ENCODE measurements around the gene EEF2K. TPM values are rescaled to one million over a fixed set of nuclear protein-coding genes. Genes with fewer than 3 reads are reported as not detected.
"Not testable (repeated sequence)": the region's sequence is repeated elsewhere in the genome, so short reads cannot be mapped to it uniquely, and the experiment has no call there.

Gene EEF2K
- total RNA-seq, 2 experiments from 2014 or later, result 25.7 to 26.1 TPM

DNA sequence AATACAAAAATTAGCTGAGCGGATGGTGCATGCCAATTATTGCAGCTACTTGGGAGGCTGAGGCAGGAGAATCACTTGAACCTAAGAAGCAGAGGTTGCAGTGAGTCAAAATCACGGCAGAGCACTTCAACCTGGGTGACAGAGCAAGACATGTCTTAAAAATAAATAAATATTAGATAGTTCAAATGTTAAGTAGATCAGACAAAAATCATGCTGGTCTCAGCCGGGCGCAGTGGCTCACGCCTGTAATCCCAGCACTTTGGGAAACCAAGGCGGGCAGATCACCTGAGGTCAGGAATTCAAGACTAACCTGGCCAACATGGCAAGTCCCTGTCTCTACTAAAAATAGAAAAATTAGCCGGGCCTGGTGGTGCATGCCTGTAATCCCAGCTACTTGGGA lies 95.3 kb downstream of the EEF2K start:
- Mint-ChIP-seq H3K4me1 (peaks cover 30% of the 10 kb centered on the region), H3K36me3 (peaks cover 17% of the 10 kb centered on the region)
- H3K27me3 Mint-ChIP-seq; H3K4me3 Mint-ChIP-seq; H3K9me3 Mint-ChIP-seq; DNase-seq; H3K27ac Mint-ChIP-seq; POLR2A ChIA-PET; ATAC-seq (ENCODE audit: low read depth): not testable (repeated sequence)

DNA sequence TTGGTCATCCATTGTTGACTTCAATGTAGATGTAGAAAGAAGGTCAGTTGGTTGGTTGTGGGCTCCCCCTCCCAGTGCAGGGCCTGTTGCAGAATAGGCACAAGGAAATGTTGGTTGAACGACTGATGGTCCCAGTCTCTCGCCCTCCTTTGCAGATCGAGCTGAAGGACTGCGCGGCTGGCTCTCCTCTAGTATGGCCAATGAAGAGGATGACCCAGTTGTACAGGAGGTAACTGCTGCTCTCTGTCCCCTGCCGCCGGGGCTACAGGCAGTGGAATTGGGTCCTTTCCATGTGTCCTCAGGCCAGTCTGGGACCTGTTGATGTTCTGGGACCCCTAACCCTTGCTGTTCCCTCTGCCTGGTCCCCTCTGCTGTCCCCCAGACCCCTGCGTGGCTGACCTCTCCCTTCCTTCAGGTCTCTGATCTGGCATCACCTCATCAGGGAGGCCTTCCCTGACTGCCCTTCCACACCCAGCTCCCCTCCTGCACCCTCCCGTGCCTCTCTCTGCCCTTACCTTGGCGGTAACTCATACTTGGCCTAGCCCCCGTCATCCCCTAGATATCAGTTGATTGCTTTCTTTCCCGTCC lies 96.8 kb downstream of the EEF2K start:
- no peak for ATAC-seq (ENCODE audit: low read depth)
- H3K4me1 Mint-ChIP-seq, result peaks cover 30% of the 10 kb centered on the region

DNA sequence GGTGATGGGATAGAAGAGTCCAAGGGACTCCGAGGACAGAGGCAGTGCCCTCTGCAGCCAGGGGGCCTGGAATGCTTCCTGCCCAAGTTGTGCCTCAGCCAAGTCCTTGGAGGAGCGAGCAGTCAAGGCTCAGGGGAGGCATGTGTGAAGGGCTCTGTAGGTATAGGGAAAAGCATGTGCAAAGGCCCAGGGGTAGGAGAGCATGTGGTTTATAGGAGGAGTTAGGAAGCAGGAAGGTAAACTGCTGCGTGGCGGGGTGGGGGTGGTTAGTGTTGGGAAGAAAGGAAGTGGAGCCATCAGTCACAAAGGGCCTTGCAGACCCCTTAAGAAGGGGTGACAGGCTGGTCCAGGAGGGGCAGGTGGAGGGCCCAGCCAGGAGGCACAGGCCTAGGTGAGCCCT lies 98.3 kb downstream of the EEF2K start:
- POLR2A ChIA-PET, result no interaction called here
- Mint-ChIP-seq H3K27ac (peak overlapping the region; percentile 65), H3K36me3 (peaks cover 14% of the 10 kb centered on the region), H3K4me3 (no peak overlapping the region), H3K4me1 (peaks cover 21% of the 10 kb centered on the region), H3K27me3 (no peaks in the 10 kb centered on the region), H3K9me3 (no peaks in the 10 kb centered on the region)
- ATAC-seq (ENCODE audit: low read depth), result no peak
- DNase-seq, result no peak

More for the DNA sequence above, 96.8 kb downstream of the EEF2K start:
- no peak for DNase-seq
- Mint-ChIP-seq H3K27ac (no peak overlapping the region), H3K4me3 (no peak overlapping the region), H3K9me3 (no peaks in the 10 kb centered on the region), H3K27me3 (no peaks in the 10 kb centered on the region), H3K36me3 (peaks cover 14% of the 10 kb centered on the region)
- POLR2A ChIA-PET, result interaction anchor here (0.6 kb wide), 1 partner anchor 335 kb away, joined by 3 read pairs; no protein-coding TSS in a partner anchor

DNA sequence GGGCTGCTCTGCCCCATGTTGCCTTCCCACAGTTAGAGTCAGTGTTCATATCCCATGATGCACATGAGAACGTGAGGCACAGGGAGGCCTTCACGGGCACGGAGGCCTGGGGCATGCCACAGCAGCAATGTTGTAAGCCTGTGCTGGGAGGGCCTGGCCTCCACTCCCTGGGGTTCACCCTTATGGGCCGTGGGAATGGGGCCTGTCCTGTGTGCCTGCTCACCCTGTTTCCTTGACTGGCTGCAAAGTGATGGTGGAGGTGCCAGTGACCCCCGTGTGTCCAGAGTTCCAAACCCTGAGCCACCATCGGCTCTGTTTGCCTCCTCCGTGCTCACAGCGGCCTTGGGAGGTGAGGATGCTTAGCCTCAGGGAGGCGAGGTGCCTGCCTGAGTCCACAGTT lies 100.7 kb downstream of the EEF2K start:
- H3K4me3 Mint-ChIP-seq, result no peak overlapping the region
- POLR2A ChIA-PET, result no interaction called here
- ATAC-seq (ENCODE audit: low read depth) (no peak), DNase-seq (no peak)
- no peaks in the 10 kb centered on the region for H3K9me3 Mint-ChIP-seq
- peaks cover 15% of the 10 kb centered on the region for H3K36me3 Mint-ChIP-seq
- no peaks in the 10 kb centered on the region for H3K27me3 Mint-ChIP-seq
- H3K4me1 Mint-ChIP-seq, result peaks cover 5% of the 10 kb centered on the region
- no peak overlapping the region for H3K27ac Mint-ChIP-seq

DNA sequence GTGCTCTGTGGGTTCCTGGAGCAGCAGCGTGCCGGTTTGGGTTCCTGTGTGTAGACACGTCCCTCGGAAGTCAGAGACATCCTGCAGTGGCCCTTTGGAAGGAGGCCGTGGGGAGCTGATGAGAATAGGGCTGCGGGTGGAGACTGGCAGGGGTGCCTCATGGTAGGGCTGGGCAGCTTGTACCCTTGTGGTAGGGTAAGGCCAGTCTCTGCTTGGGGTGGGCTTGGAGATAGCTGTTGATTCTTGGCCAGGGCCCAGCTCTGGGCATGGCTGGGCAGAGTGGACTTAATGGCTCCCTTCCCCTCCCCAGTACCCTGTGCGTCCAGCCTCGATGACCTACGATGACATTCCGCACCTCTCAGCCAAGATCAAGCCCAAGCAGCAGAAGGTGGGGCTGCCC lies 101.8 kb downstream of the EEF2K start:
- POLR2A ChIA-PET, result no interaction called here
- Mint-ChIP-seq H3K36me3 (peaks cover 16% of the 10 kb centered on the region), H3K4me3 (no peak overlapping the region), H3K9me3 (no peaks in the 10 kb centered on the region), H3K27me3 (no peaks in the 10 kb centered on the region), H3K27ac (no peak overlapping the region), H3K4me1 (peaks cover 3% of the 10 kb centered on the region)
- ATAC-seq (ENCODE audit: low read depth) (no peak), DNase-seq (no peak)

DNA sequence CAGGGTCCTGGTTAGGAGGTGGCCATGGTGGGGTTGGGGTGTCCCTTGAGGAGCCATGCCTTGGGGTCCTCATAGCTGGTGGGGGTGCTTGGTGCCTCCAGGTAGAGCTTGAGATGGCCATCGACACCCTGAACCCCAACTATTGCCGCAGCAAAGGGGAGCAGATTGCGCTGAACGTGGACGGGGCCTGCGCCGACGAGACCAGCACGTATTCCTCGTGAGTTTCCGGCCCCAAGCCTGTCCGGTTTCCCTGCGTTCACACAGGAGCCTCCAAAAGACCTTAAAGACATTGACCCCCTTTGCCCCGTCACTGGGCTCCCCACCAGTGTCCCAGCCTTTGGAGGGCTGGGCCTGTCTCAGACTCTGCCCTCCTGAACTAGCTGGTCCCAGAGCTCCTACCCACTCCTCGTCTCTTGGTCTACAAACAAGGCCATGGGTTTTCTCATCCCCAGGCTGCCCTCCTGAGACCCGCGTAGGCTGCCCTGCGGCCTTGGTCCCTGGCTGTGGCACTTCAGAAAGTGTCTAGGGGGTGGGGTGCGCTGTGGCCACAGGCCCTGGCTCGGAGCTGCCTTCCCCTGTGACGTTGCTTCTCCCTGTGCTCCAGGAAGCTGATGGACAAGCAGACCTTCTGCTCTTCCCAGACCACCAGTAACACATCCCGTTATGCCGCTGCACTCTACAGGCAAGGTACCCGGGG lies 102.9 kb downstream of the EEF2K start:
- H3K27ac Mint-ChIP-seq, result no peak overlapping the region
- no peaks in the 10 kb centered on the region for H3K27me3 Mint-ChIP-seq
- POLR2A ChIA-PET, result no interaction called here
- peaks cover 13% of the 10 kb centered on the region for H3K36me3 Mint-ChIP-seq
- DNase-seq (no peak), ATAC-seq (ENCODE audit: low read depth) (no peak)
- H3K4me1 Mint-ChIP-seq, result peaks cover 4% of the 10 kb centered on the region
- H3K4me3 Mint-ChIP-seq, result no peak overlapping the region
- H3K9me3 Mint-ChIP-seq, result no peaks in the 10 kb centered on the region

DNA sequence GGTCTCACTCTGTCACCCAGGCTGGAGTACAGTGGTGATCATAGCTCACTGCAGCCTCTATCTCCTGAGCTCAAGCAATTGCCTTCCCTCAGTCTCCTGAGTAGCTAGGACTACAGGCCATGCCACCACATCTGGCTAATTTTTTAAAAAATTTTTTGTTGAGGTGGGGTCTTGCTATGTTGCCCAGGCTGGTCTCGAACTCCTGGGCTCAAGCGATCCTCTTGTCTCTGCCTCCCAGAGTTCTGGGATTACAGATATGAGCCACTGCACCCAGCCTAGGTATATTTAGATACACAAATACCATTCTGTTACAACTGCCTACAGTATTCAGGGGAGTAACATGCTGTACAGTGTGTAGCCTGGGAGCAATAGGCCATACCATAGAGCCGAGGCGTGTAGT lies 105.4 kb downstream of the EEF2K start:
- Mint-ChIP-seq H3K9me3 (no peaks in the 10 kb centered on the region), H3K36me3 (peaks cover 9% of the 10 kb centered on the region), H3K4me1 (peaks cover 1% of the 10 kb centered on the region), H3K4me3 (no peak overlapping the region), H3K27me3 (no peaks in the 10 kb centered on the region), H3K27ac (no peak overlapping the region)
- POLR2A ChIA-PET, result no interaction called here
- ATAC-seq (ENCODE audit: low read depth), result no peak
- no peak for DNase-seq

DNA sequence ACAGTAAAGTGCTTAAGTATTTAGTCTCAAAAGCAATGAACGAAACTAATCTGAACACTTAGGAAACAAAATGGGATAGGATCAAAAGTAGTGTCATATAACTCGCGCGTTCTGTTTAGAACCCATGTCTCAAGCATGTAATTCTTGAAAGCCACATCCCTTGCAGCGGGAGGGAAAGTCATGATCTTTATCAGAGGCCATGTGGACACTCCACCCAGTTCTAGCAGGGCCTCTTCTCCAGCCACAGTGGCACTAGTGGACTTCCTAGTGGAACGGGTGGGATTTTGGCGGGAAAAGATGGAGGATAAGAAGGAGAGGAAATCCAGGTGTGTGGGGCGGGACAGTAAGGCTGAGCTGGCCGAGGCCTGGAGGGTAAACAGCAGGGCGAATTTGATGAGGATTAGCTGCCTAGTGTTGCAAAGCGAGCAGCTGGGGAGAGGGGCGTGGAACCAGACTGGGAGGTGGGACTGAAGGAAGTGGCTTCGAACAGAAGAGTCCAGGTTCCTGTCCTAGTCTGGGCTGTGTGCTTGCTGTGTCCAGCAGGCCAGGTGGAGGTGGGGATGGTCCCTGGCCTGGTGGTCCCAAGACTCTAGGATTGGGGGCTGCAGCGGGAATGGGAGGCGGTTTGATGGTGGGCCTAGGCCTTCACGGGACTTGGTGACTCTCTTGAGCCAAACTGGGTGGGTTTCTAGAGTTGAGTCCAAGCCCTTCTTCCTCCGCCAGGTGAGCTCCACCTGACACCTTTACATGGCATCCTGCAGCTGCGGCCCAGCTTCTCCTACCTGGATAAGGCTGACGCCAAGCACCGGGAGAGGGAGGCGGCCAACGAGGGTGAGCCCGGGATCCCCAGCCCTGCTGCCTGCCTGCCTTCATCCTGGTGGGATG lies 107.1 kb downstream of the EEF2K start:
- Mint-ChIP-seq H3K27me3 (no peaks in the 10 kb centered on the region), H3K27ac (no peak overlapping the region), H3K36me3 (peaks cover 10% of the 10 kb centered on the region), H3K4me1 (peaks cover 1% of the 10 kb centered on the region), H3K9me3 (no peaks in the 10 kb centered on the region), H3K4me3 (no peak overlapping the region)
- POLR2A ChIA-PET, result no interaction called here
- DNase-seq (peak; percentile 17), ATAC-seq (ENCODE audit: low read depth) (no peak)

DNA sequence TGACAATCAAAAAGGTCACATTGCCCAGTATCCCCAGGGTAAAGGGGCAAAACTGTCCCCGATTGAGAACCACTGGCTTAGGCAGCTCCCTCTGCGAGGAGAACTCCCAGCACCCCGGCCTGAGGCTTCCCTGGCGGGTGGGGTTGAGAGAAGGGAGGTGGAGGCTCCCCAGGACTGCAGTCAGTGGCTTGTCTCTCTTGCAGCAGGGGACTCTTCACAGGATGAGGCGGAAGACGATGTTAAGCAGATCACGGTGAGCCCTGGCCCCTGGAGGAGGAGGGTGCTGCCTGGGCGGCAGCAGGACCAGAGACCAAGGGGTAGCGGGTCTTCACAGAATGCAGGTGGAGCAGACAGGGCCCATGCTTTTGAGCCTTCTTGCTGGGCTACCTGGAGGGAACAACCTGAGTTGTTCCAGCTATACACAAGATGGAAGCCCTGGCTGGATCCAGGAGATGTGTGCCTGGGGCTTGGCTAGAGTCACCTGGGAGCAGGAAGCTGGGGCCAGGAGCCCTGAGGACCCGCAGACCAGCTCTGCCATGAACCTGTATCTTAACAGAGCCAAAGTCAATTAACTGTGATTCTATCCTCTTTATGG lies 107.9 kb downstream of the EEF2K start:
- POLR2A ChIA-PET, result no interaction called here
- ATAC-seq (ENCODE audit: low read depth) (no peak), DNase-seq (no peak)
- H3K36me3 Mint-ChIP-seq, result peaks cover 9% of the 10 kb centered on the region
- no peaks in the 10 kb centered on the region for H3K27me3 Mint-ChIP-seq
- H3K4me1 Mint-ChIP-seq, result peaks cover 1% of the 10 kb centered on the region
- H3K27ac Mint-ChIP-seq, result no peak overlapping the region
- no peak overlapping the region for H3K4me3 Mint-ChIP-seq
- no peaks in the 10 kb centered on the region for H3K9me3 Mint-ChIP-seq

DNA sequence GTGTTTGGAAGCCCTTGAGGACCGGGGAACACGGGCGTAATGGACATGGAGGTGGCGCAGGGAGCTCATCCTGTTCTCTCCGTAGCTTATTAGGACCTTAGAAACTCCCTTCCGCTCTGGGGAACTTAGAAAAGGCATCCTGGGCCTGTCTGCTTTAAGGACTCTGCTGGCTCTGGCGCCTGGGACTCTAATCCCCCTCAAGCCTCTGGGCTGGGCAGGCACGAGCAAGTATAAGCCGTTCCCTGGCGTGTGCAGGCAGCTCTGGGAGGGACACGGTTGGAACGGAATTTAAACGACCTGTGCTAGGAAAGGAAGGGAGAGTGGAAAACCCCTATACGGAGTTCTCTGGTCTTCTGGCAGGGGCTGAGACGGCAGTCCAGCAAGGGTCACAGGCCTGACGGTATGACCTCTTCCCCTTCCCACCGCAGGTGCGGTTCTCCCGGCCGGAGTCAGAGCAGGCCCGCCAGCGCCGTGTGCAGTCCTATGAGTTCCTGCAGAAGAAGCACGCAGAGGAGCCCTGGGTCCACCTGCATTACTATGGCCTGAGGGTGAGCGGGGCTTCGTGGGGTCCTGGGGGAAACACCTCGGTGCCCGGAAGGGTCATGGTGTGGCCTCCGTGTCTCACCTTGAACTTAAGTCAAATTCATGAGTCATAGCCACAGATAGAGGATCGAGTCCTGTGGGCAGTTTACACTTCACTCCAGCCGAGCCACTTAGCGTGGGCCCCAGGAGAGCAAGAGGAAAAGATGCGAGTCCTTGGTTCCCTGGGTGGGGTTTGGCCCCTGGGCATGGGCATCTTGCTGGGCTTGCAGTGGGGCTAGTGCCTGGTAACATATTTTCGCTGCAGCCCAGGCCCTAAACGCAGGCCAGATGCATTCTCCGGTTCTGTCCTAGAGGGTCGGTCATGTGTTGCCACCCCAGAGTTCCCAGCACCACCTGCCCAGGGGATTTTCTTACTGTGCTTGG lies 108.9 kb downstream of the EEF2K start:
- Mint-ChIP-seq H3K36me3 (peaks cover 9% of the 10 kb centered on the region), H3K27ac (no peak overlapping the region), H3K4me3 (no peak overlapping the region), H3K27me3 (no peaks in the 10 kb centered on the region), H3K4me1 (peaks cover 1% of the 10 kb centered on the region), H3K9me3 (no peaks in the 10 kb centered on the region)
- POLR2A ChIA-PET, result no interaction called here
- DNase-seq (no peak), ATAC-seq (ENCODE audit: low read depth) (no peak)

DNA sequence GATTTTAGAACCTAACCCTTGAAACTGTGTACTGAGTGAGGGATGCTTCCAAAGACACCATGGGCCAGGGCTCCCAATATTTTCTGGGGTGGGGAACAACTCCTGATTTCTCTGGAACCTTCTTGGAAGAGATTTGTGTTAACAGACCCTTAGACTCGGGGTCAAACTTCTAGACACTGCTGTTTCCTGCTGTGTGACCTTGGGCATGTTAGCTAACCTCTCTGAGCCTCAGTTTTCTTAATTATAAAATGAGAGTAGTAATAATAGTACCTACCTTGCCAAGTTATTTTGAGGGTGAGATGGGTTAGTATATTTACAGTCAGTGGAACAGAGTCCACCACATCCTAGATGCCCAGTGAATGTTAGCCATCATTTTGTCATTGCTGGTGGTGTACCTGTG lies 109.9 kb downstream of the EEF2K start:
- no peak overlapping the region for H3K4me3 Mint-ChIP-seq
- POLR2A ChIA-PET, result no interaction called here
- peaks cover 1% of the 10 kb centered on the region for H3K4me1 Mint-ChIP-seq
- H3K36me3 Mint-ChIP-seq, result peaks cover 9% of the 10 kb centered on the region
- ATAC-seq (ENCODE audit: low read depth), result no peak
- no peak overlapping the region for H3K27ac Mint-ChIP-seq
- no peaks in the 10 kb centered on the region for H3K9me3 Mint-ChIP-seq
- H3K27me3 Mint-ChIP-seq, result no peaks in the 10 kb centered on the region
- no peak for DNase-seq

DNA sequence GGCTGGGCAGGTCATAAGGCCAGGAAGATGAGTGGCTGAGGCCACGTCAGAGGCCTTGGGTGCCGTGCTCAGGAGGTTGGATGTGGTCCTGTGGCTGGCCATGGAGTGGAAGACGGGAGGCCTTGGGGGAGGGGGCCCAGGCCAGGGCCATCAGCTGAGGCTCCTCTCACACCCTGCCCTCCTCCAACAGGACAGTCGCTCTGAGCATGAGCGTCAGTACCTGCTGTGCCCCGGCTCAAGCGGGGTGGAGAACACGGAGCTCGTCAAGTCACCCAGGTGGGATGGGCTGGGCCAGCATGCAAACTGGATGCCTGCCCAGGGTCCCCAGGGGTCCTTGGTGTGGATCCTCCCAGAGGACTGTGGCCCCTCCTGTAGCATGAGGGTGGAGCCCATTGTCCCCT lies 110.3 kb downstream of the EEF2K start:
- no peak for DNase-seq
- Mint-ChIP-seq H3K27me3 (no peaks in the 10 kb centered on the region), H3K9me3 (no peaks in the 10 kb centered on the region), H3K4me3 (no peak overlapping the region), H3K36me3 (peaks cover 12% of the 10 kb centered on the region), H3K4me1 (peaks cover 3% of the 10 kb centered on the region), H3K27ac (no peak overlapping the region)
- no peak for ATAC-seq (ENCODE audit: low read depth)
- POLR2A ChIA-PET, result no interaction called here
